ENCODE data around the gene BTBD10.

Gene BTBD10

GRCh38 chr11:13367115-13367514 lies 95.9 kb downstream of the BTBD10 start:
- DNase-seq: no peak

- no peak for DNase-seq
These were observed 96.6 kb downstream of the BTBD10 start for GRCh38 chr11:13366266-13367026.

- no peak for DNase-seq
These were observed 98.6 kb downstream of the BTBD10 start for GRCh38 chr11:13364388-13364787.

DNA sequence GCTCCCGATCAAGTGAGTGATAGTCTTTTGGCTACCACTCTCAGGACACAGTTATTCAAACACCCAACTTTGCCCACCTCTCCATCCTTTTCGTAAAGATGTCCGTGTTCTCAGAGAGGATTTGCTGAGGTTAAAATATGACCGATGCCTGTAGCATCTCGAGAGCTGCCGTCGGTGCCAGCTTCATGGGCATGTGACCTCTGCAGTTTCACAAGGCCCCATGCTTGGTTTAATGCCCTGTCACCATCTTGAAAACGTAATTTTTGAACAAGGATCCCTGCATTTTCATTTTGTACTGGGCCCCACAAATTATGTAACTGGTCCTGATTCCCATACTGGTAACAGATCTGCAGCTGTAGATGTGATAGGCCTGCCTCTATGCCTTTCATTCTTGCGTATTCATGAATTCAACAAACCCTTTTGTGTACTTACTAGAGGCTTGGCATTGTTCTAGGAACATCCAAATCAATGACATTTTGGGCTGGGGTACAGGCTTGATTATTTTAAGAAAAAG lies 100.4 kb downstream of the BTBD10 start:
- no peak for DNase-seq

GRCh38 chr11:13358596-13359270 lies 104.3 kb downstream of the BTBD10 start:
- no peak for DNase-seq

- DNase-seq: no peak
These were observed 105.8 kb downstream of the BTBD10 start for GRCh38 chr11:13357232-13357631.

DNA sequence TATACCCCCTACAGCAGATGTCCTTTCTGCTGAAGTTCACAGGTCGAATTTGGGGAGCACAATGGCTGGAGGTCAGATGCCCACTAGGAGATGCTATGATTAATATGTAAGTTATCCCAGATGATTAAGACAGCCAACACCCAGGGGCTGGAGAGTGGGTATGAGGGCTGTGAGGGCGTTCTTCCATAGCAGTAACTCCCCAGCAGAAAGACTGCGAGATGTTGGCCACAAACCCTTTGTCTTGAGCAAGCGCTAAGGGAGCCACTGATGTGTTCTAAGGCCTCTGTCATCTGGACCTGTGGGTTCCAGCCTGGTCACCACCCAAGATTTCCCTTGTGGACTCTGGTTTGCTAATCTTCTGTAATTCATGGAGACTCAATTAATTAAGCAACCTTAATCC lies 107.8 kb downstream of the BTBD10 start:
- DNase-seq: no peak

GRCh38 chr11:13354335-13354734 lies 108.7 kb downstream of the BTBD10 start:
- no peak for DNase-seq

DNA sequence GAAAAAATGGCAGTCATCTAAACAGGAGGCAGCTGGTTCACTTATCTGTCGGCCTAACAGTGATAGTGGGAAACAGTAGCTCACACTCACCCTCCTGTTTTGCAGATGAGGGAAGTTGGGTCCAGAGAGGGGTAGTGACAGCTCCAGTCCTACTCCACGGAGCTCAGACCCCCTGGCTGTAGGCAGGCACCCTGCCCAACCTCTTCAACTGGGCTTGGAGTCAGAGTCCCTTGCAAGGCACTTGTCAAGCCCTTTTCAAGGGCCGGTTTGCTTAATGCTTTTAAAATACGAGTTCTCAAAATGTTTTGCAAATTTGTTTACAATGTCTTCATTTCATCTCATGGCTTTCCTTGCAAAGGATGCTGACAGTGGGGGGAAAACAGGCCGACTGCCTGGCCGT lies 110.3 kb downstream of the BTBD10 start:
- no peak for DNase-seq

DNA sequence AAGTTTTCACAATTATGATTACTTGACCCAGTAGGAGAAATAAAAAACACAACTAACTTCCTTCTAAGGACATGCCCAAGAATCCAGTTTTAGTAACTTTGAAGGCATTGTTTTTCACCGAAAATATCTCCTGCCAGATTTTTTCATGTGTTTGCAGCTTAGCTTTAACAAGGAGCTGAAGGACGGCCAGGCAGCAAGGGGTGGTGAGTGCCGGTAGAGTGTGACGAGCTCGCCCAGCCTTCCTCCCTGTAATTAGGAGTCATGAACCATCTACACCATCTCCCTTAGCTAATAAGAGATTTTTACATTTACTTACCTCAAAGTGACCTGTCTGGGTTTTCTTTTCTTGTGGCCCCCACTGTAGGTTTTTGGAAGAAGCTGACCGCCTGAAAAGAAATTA lies 113.4 kb downstream of the BTBD10 start:
- no peak for DNase-seq

GRCh38 chr11:13349046-13349445 lies 114.0 kb downstream of the BTBD10 start:
- DNase-seq: no peak

- no peak for DNase-seq
These were observed 114.7 kb downstream of the BTBD10 start for GRCh38 chr11:13348305-13348704.

- no peak for DNase-seq
These were observed 115.1 kb downstream of the BTBD10 start for GRCh38 chr11:13347901-13348300.

DNA sequence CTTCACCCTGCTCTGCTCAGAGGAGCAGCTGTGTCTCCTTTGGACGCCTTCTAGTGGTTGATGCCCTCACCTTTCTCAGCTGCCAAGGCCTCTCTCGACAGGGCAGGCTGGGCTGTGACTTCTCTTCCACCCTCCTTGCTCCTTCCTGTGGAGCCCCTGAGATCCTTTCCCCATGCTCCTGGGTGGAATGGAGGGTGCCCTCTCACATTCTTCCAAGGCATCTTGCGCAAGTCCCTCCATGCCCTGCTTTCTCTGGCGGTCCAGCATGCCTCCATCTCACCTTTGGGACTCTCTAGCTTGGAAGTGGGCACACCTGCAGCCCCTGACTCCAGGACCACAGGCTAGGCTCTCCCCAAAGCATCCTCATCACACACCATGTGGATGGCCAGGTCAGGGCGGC lies 116.6 kb downstream of the BTBD10 start:
- DNase-seq: no peak

DNA sequence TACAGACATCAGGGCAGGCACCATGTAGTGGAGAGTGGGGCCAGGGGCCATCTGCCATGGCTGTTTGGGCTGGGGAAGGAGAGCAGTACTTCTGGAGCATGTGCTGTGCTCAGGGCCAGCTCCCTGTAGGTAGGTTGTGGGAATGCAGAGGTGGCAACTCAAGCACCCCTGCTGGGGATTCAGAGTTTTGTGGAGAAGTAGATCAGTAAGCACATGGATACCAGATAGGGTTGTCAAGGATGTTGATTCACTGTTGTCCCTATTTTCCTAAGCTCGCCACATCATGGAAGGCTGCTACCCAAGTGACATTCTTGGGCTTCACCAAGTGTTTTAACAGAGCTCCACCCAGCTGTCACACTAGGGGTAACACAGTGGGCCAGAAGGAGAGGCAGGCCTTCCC lies 118.2 kb downstream of the BTBD10 start:
- no peak for DNase-seq

DNA sequence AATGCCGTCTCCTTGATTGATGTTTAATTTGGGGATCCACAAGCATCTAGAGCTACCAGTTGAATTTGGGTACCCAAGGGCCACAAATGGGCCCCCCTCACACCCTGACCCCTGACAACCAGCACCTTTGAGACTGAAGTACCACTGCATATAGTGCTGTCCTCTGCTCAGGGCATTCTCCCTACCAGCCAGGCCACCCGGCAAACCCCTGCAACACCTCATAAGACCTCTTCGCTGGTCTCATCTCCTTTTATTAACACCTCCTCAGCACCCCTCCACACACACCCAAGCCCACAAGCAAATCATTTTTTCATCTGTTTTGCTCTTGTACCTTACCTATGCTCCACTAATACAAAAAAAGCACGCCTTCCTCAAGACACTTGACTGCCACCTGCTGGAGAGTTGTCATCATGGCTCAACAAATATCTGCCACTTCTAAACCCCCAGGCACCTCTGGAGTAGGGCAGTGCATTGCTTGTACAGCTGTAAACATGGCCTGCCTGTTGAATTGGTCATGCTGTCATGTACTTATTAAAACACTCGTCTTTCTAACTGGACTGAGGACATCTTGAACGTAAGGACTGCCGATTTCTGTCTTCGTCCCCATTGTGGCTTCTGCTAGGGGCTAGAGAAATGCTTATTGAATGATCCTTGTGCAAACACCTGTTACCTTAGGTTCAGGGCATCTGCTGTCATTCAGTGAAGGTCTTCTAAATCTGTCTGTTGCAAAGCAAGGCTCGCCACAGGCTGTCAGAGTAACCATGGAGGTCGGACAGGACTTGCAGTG lies 118.9 kb downstream of the BTBD10 start:
- DNase-seq: peak; percentile 70

DNA sequence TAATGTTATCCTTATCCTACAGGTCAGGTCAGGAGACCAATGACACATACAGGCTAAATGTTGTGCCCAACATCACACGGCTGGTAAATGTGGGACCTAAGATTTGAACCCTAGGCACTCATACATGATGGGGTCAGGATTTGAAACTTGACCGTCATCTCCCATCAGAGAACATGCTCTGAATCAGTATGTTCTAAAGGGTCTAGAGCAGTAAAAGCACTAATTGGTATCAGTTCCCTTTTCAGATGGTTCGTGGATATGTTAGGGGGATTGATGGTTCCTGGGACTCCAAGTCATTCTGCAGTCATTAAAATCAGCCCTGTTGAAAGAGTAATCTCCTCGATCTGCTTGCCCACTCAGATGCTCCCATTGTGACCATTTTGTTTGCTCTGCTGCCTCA lies 120.0 kb downstream of the BTBD10 start:
- no peak for DNase-seq

DNA sequence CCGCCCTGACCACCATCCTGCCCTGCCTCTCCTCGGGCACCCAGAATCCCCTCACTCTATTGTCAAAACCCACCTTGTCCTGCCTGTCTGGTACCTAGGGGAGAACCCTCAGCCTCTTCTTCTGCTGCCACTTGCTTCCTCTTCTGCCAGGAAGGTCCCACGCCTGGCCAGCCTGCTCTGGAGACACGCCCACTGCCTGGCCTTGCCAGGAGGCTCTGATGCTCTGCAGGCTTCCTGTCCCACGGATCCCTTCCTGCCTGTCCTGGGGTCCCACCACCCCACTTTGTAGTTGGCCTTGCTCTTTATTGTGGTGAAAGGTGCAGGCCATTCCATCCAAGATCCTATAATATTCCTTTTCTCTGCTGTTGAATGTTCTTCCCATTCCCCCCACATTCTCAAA lies 122.0 kb downstream of the BTBD10 start:
- no peak for DNase-seq

GRCh38 chr11:13339195-13340153 lies 123.5 kb downstream of the BTBD10 start:
- no peak for DNase-seq

DNA sequence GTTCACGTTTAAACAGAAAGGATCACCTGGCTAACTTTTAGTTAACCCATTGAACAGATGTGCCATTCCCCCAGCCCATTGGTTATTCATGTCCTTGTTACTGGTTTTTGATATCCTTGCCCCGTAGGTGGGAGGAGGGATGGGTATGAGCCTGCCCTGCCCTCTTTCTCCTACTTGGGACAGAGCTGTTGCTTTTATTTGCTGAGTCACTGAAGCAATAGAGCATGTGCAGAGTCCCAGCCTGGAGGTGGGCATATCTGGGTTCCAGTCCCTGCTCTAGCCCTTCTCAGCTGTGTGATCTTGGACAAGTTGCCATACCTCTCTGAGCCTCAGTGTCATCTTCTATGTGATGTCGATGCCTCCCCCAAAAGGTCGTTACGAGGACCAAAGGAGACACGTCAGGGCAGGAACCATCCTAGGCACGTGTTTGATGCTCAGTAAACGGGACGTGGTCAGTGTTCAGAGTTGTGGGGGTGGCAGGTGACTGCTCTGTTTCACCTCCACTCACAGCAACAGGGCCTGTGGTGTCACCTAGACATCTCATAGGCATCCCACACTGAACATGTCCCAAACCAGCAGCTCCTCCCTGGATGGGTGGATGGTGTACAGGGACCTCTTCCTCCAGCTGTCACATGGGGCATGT lies 124.5 kb downstream of the BTBD10 start:
- DNase-seq: no peak

GRCh38 chr11:13338019-13338426 lies 125.0 kb downstream of the BTBD10 start:
- no peak for DNase-seq

Data from activated naive CD4-positive, alpha-beta T cell treated with anti-CD3 and anti-CD28 coated beads, Interleukin-2, amount 50 U/mL, for 16 hours (primary cell).